Keratinocyte (primary cell): ENCODE results near the gene RPEL1. TPM values are rescaled to one million over a fixed set of nuclear protein-coding genes. Genes with fewer than 3 reads are reported as not detected.
A peak's percentile ranks its signal among the peaks of the same experiment; 100 is the strongest.

Source experiments
- DNase-seq: peaks from one replicate; pipeline ENCODE4 v3.0.0-alpha.2; 2011; ENCODE audit warnings: low read depth, missing footprints, low spot score
- FAIRE-seq: peaks from 2 replicates; lab custom pipeline; 2011; peaks lifted over from hg19 to GRCh38; lab: Jason Lieb, UNC
- H2AFZ ChIP-seq: 2 replicates; pipeline ENCODE4 v1.6.0; 2012; ENCODE audit warnings: low read length, control low read depth, inconsistent platforms; ENCODE audit not compliant: control insufficient read depth
- H3K27ac ChIP-seq: 2 replicates; pipeline ENCODE4 v1.5.1; 2011; ENCODE audit warnings: low read length; ENCODE audit not compliant: control insufficient read depth, insufficient read depth
- H3K27me3 ChIP-seq: 3 replicates; pipeline ENCODE4 v1.6.0; 2011; ENCODE audit warnings: low read length; ENCODE audit not compliant: control insufficient read depth, insufficient read depth; ENCODE audit errors: extremely low read depth
- H3K36me3 ChIP-seq, 2 experiments: 2 replicates in 1 of 2; 3 replicates in 1 of 2; pipeline ENCODE4 v1.5.1; 2011; ENCODE audit warnings: low read length in 2 of 2, mild to moderate bottlenecking in 1 of 2; ENCODE audit not compliant: control insufficient read depth in 2 of 2, insufficient read depth in 2 of 2; ENCODE audit errors: extremely low read depth in 1 of 2
- H3K4me1 ChIP-seq: 3 replicates; pipeline ENCODE4 v1.5.1; 2011; ENCODE audit warnings: low read length; ENCODE audit not compliant: control insufficient read depth, insufficient read depth; ENCODE audit errors: extremely low read depth
- H3K4me2 ChIP-seq: 3 replicates; pipeline ENCODE4 v1.6.0; 2011; ENCODE audit warnings: low read depth, low read length; ENCODE audit not compliant: control insufficient read depth, insufficient read depth; ENCODE audit errors: extremely low read depth
- H3K4me3 ChIP-seq, 3 experiments: fragments of 200-600 bp in 1 of 3; sonication (generic) in 1 of 3; 2 replicates in 2 of 3; 3 replicates in 1 of 3; pipeline ENCODE4 v1.5.1; 2011 to 2016; ENCODE audit warnings: low read length in 3 of 3, mild to moderate bottlenecking in 3 of 3, control low read depth in 2 of 3, inconsistent platforms in 1 of 3, low read depth in 1 of 3, mixed read lengths in 1 of 3, mixed run types in 1 of 3, moderate library complexity in 1 of 3; ENCODE audit not compliant: control insufficient read depth in 2 of 3, insufficient read depth in 2 of 3; ENCODE audit errors: extremely low read depth in 1 of 3
- H3K79me2 ChIP-seq: 2 replicates; pipeline ENCODE4 v1.6.0; 2012; ENCODE audit warnings: low read length; ENCODE audit not compliant: control insufficient read depth, insufficient read depth
- H3K9ac ChIP-seq: 3 replicates; pipeline ENCODE4 v1.6.0; 2011; ENCODE audit warnings: low read length; ENCODE audit not compliant: control insufficient read depth, insufficient read depth; ENCODE audit errors: extremely low read depth
- H3K9me1 ChIP-seq: 3 replicates; pipeline ENCODE4 v1.6.0; 2011; ENCODE audit warnings: low read length; ENCODE audit not compliant: control insufficient read depth, insufficient read depth; ENCODE audit errors: extremely low read depth
- H3K9me3 ChIP-seq: 2 replicates; pipeline ENCODE4 v1.5.1; 2012; ENCODE audit warnings: low read depth, low read length; ENCODE audit not compliant: control insufficient read depth
- H4K20me1 ChIP-seq: 3 replicates; pipeline ENCODE4 v1.6.0; 2011; ENCODE audit warnings: low read length; ENCODE audit not compliant: control insufficient read depth, insufficient read depth; ENCODE audit errors: extremely low read depth
- EZH2 ChIP-seq: IDR thresholded peaks from one replicate; pipeline ENCODE4 v1.6.1; 2012; ENCODE audit warnings: inconsistent platforms, mild to moderate bottlenecking, low read length, moderate library complexity
- dilution Hi-C: fragments of 300-500 bp; cut with MboI; formaldehyde crosslinking; loops from one replicate; pipeline ENCODE4 v1.7.0; 2020; ENCODE audit warnings: low sequenced_read_pairs; ENCODE audit not compliant: extremely low pct_ligation_motif_present
- polyA plus RNA-seq, 5 experiments: library from polyadenylated mRNA; depleted of rRNA in 3 of 5; stranded (reverse) in 3 of 5; stranded (forward) in 1 of 5; unstranded in 1 of 5; fragments of >200 nt; gene quantifications; 1 replicate in 1 of 5; 2 replicates in 3 of 5; 3 replicates in 1 of 5; pipeline versions ENCODE4 v1.2.1 to v1.2.3, GENCODE V29; 2011 to 2012; ENCODE audit warnings: missing spikeins in 2 of 5, low read depth in 1 of 5, low replicate concordance in 1 of 5
- TF ChIP-seq, protein P1 (sequence below), 3 experiments: IDR thresholded peaks in 1 of 3; conservative IDR thresholded peaks in 1 of 3; optimal IDR thresholded peaks in 1 of 3; 2 replicates in 2 of 3; 3 replicates in 1 of 3; pipeline versions ENCODE3 to v1.5.1; 2011; ENCODE audit warnings: low read length in 3 of 3, mild to moderate bottlenecking in 3 of 3, moderate library complexity in 2 of 3, control low read depth in 1 of 3, inconsistent platforms in 1 of 3; ENCODE audit not compliant: insufficient read depth in 2 of 3; ENCODE audit errors: extremely low read depth in 1 of 3

RPEL1 gene
- polyA plus RNA-seq, 1 donor (not counting 4 experiments of a cell fraction or from before 2014, with no cell fraction given) = 0.04 TPM

DNA sequence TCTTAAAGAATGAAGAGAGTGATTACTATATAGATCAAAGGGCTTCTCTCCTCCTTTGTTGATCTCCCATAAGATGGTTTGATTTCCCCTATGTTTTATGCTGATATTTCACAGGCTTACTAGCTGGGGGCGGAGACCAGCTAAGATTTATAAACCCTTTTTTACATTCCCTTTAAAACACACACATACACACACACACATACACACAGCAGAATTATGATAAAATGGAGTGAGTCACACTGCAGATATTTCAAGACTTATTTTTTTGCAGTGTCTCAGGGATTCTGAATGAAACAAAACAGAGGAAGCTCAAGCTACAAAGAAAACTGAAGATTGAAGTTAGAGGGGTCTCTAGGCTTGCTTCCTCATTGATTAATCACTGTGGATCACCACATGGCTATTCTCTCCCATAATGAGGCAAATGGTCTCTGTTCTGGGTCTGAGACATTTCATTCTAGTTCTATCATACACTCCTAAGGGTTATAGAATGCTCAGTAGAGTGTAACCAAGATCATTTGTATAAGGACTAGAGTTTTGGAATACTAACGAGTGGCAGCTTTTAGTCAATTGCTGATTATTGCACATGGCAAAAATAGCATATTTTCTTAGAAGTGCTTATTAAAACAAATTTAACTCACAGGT, 49.8 kb downstream of the RPEL1 start:
- Histone ChIP-seq H4K20me1 (no peaks in the 10 kb centered on the region), H3K36me3 (no peaks in the 10 kb centered on the region), H3K4me1 (no peaks in the 10 kb centered on the region), H3K79me2 (no peaks in the 10 kb centered on the region), H3K27ac (no peak overlapping the region), H2AFZ (no peak overlapping the region), H3K9me3 (no peaks in the 10 kb centered on the region), H3K9me1 (no peaks in the 10 kb centered on the region), H3K9ac (no peak overlapping the region), H3K27me3 (no peaks in the 10 kb centered on the region), H3K4me2 (no peak overlapping the region), H3K4me3 (no peak overlapping the region)
- DNase-seq (no peak), FAIRE-seq (peak; percentile 34)
- dilution Hi-C loops = no loop called here
- TF ChIP-seq EZH2 = no peak
- TF ChIP-seq, protein P1, sequence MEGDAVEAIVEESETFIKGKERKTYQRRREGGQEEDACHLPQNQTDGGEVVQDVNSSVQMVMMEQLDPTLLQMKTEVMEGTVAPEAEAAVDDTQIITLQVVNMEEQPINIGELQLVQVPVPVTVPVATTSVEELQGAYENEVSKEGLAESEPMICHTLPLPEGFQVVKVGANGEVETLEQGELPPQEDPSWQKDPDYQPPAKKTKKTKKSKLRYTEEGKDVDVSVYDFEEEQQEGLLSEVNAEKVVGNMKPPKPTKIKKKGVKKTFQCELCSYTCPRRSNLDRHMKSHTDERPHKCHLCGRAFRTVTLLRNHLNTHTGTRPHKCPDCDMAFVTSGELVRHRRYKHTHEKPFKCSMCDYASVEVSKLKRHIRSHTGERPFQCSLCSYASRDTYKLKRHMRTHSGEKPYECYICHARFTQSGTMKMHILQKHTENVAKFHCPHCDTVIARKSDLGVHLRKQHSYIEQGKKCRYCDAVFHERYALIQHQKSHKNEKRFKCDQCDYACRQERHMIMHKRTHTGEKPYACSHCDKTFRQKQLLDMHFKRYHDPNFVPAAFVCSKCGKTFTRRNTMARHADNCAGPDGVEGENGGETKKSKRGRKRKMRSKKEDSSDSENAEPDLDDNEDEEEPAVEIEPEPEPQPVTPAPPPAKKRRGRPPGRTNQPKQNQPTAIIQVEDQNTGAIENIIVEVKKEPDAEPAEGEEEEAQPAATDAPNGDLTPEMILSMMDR (optimal IDR thresholded peaks at IDR 0.05 in 1 of 3, IDR thresholded peaks at IDR 0.05 in 1 of 3, conservative IDR thresholded peaks at IDR 0.05 in 1 of 3; ENCODE audit: extremely low read depth in 1 of 3, insufficient read depth in 2 of 3, low read length in 3 of 3) = no peak

Other genes with a start within 250 kb of the RPEL1 start
- gene NT5C2, start 52.6 kb upstream of the RPEL1 start, polyA plus RNA-seq = 56.8 to 88.6 TPM (median 62.8 TPM) in 3 replicates
- 3.4 to 4.6 TPM (median 4.2 TPM) in 3 replicates for gene INA, start 31.3 kb downstream of the RPEL1 start, polyA plus RNA-seq
- gene PCGF6, start 105.3 kb downstream of the RPEL1 start, polyA plus RNA-seq = 4.6 to 11.1 TPM (median 7.5 TPM) in 3 replicates
- 2.4 to 4.4 TPM (median 2.8 TPM) in 3 replicates for gene TAF5, start 122.1 kb downstream of the RPEL1 start, polyA plus RNA-seq
- 364 to 745 TPM (median 575 TPM) in 3 replicates for gene ATP5MK, start 150.6 kb downstream of the RPEL1 start, polyA plus RNA-seq
- gene PDCD11, start 150.7 kb downstream of the RPEL1 start, polyA plus RNA-seq = 28.6 to 39.4 TPM (median 32.1 TPM) in 3 replicates
- 0.92 to 1.2 TPM (median 1.1 TPM) in 3 replicates for gene CALHM2, start 206.5 kb downstream of the RPEL1 start, polyA plus RNA-seq
- gene CALHM1, start 213.0 kb downstream of the RPEL1 start, polyA plus RNA-seq = 0.02 TPM in 1 of 3 replicates, not detected in the others
- gene CALHM3, start 233.4 kb downstream of the RPEL1 start, polyA plus RNA-seq = not detected in 3 replicates
- 0.02 to 0.12 TPM (median 0.03 TPM) in 3 replicates for gene NEURL1, start 247.8 kb downstream of the RPEL1 start, polyA plus RNA-seq